IMR-90 (cell line): Measurements from ENCODE around the gene ABCA4. TPM values are rescaled to one million over a fixed set of nuclear protein-coding genes. Genes with fewer than 3 reads are reported as not detected.

Experiments used
- ATAC-seq: fragments of 200-7000 bp; cut with Tn5 transposase; 2 replicates; pipeline ENCODE4 v1.9.1; 2020; ENCODE audit warnings: low read depth, mild to moderate bottlenecking, moderate library complexity
- BruUV-seq: library from RNA; stranded (reverse); fragments of 400-500 nt; replicated peaks from 2 replicates; lab custom pipeline; 2021; lab: Mats Ljungman, UMichigan
- CTCF ChIA-PET: fragments of 300-600 bp; formaldehyde crosslinking; extraction: SDS; loops from one replicate; lab custom pipeline; 2021; ENCODE audit warnings: antibody characterized with exemption; lab: Yijun Ruan, JAX
- POLR2A ChIA-PET: fragments of 300-600 bp; sonication (Branson Sonifier 250); formaldehyde crosslinking; loops from one replicate; lab custom pipeline; 2022; ENCODE audit warnings: antibody characterized with exemption; ENCODE audit not compliant: unreplicated experiment; lab: Charles Lee
- DNase-seq: peaks from one replicate; pipeline ENCODE4 v3.0.0; 2013
- H2AFZ ChIP-seq: replicated peaks from 2 replicates; pipeline ENCODE3; 2013; ENCODE audit warnings: low read length, mild to moderate bottlenecking; ENCODE audit not compliant: poor library complexity
- H2AK5ac ChIP-seq: 2 replicates; pipeline ENCODE4 v1.6.1; 2013; ENCODE audit warnings: low read depth, low read length, inconsistent platforms
- H2AK9ac ChIP-seq: replicated peaks from 2 replicates; pipeline ENCODE3; 2013; ENCODE audit warnings: mild to moderate bottlenecking, low read depth, low read length, moderate library complexity; ENCODE audit not compliant: poor library complexity
- H2BK120ac ChIP-seq: 2 replicates; pipeline ENCODE4 v1.6.1; 2013; ENCODE audit warnings: low read depth, low read length, inconsistent platforms
- H2BK15ac ChIP-seq: 3 replicates; pipeline ENCODE4 v1.6.1; 2013; ENCODE audit warnings: low read depth, low read length, inconsistent platforms
- H2BK20ac ChIP-seq: 2 replicates; pipeline ENCODE4 v1.6.1; 2013; ENCODE audit warnings: low read depth, mild to moderate bottlenecking, inconsistent platforms, low read length, moderate library complexity
- H2BK5ac ChIP-seq: 2 replicates; pipeline ENCODE4 v1.6.1; 2013; ENCODE audit warnings: mild to moderate bottlenecking, low read depth, low read length, inconsistent platforms; ENCODE audit not compliant: poor library complexity, severe bottlenecking
- H3K14ac ChIP-seq: replicated peaks from 2 replicates; pipeline ENCODE4 v1.6.1; 2013; ENCODE audit warnings: low read depth, low read length, inconsistent platforms
- H3K18ac ChIP-seq: 2 replicates; pipeline ENCODE4 v1.6.1; 2013; ENCODE audit warnings: low read depth, low read length, control low read depth
- H3K23ac ChIP-seq: 2 replicates; pipeline ENCODE4 v1.6.1; 2013; ENCODE audit warnings: low read depth, low read length, inconsistent platforms
- H3K27ac ChIP-seq: 2 replicates; pipeline ENCODE4 v1.5.1; 2013; ENCODE audit warnings: mild to moderate bottlenecking, control low read depth, low read length; ENCODE audit not compliant: insufficient read depth
- H3K27me3 ChIP-seq: 2 replicates; pipeline ENCODE4 v1.6.1; 2013; ENCODE audit warnings: low read length; ENCODE audit not compliant: control insufficient read depth, insufficient read depth
- H3K36me3 ChIP-seq: 2 replicates; pipeline ENCODE4 v1.6.1; 2013; ENCODE audit warnings: low read length, mixed read lengths; ENCODE audit not compliant: control insufficient read depth, insufficient read depth
- H3K4ac ChIP-seq: 2 replicates; pipeline ENCODE4 v1.6.1; 2013; ENCODE audit warnings: low read depth, low read length, inconsistent platforms
- H3K4me1 ChIP-seq: 2 replicates; pipeline ENCODE4 v1.6.1; 2013; ENCODE audit warnings: low read length, mixed read lengths; ENCODE audit not compliant: control insufficient read depth, insufficient read depth
- H3K4me2 ChIP-seq: 2 replicates; pipeline ENCODE4 v1.6.1; 2013; ENCODE audit warnings: low read depth, mild to moderate bottlenecking, control low read depth, low read length, moderate library complexity
- H3K4me3 ChIP-seq: 2 replicates; pipeline ENCODE4 v1.5.1; 2013; ENCODE audit warnings: low read depth, mild to moderate bottlenecking, control low read depth, low read length, moderate library complexity; ENCODE audit not compliant: insufficient read depth
- H3K56ac ChIP-seq: 2 replicates; pipeline ENCODE4 v1.6.1; 2013; ENCODE audit warnings: low read length, inconsistent platforms; ENCODE audit not compliant: insufficient read depth; ENCODE audit errors: extremely low read depth
- H3K79me1 ChIP-seq, 2 experiments: 2 replicates each; pipeline ENCODE4 v1.6.1; 2013; ENCODE audit warnings: low read length in 2 of 2, inconsistent platforms in 1 of 2, low read depth in 1 of 2
- H3K9ac ChIP-seq: 2 replicates; pipeline ENCODE4 v1.6.1; 2013; ENCODE audit warnings: low read depth, low read length, control low read depth
- H3K9me1 ChIP-seq: 2 replicates; pipeline ENCODE4 v1.6.1; 2013; ENCODE audit warnings: low read length, inconsistent platforms; ENCODE audit not compliant: insufficient read depth
- H3K9me3 ChIP-seq: 2 replicates; pipeline ENCODE4 v1.6.1; 2013; ENCODE audit warnings: low read length; ENCODE audit not compliant: control insufficient read depth, insufficient read depth
- H4K20me1 ChIP-seq: 2 replicates; pipeline ENCODE4 v1.6.1; 2013; ENCODE audit warnings: low read length, inconsistent platforms; ENCODE audit not compliant: insufficient read depth
- H4K5ac ChIP-seq: 2 replicates; pipeline ENCODE4 v1.6.1; 2013; ENCODE audit warnings: mild to moderate bottlenecking, low read depth, low read length, control low read depth
- H4K8ac ChIP-seq, 2 experiments: 2 replicates each; pipeline ENCODE4 v1.6.1; 2013; ENCODE audit warnings: low read depth in 2 of 2, low read length in 2 of 2, control low read depth in 1 of 2, inconsistent platforms in 1 of 2
- H4K91ac ChIP-seq: 2 replicates; pipeline ENCODE4 v1.6.1; 2013; ENCODE audit warnings: low read depth, low read length, inconsistent platforms; ENCODE audit not compliant: insufficient read depth
- BHLHE40 ChIP-seq: fragments of 150-350 bp; IDR thresholded peaks from 2 replicates; pipeline ENCODE4 v1.6.1; 2016; ENCODE audit warnings: mild to moderate bottlenecking, low read depth, low read length
- CEBPB ChIP-seq: IDR thresholded peaks from 2 replicates; pipeline ENCODE4 v1.6.1; 2012; ENCODE audit warnings: low read depth, low read length, improper control_type of control experiment
- CHD1 ChIP-seq: IDR thresholded peaks from 2 replicates; pipeline ENCODE4 v1.6.1; 2012; ENCODE audit warnings: low read depth, low read length, improper control_type of control experiment
- FOS ChIP-seq: fragments of 150-350 bp; IDR thresholded peaks from 2 replicates; pipeline ENCODE4 v1.6.1; 2016; ENCODE audit warnings: low read depth, low read length
- MAFK ChIP-seq: IDR thresholded peaks from 2 replicates; pipeline ENCODE4 v1.6.1; 2012; ENCODE audit warnings: low read depth, low read length, improper control_type of control experiment
- MAZ ChIP-seq: IDR thresholded peaks from 2 replicates; pipeline ENCODE4 v1.6.1; 2012; ENCODE audit warnings: low read depth, mild to moderate bottlenecking, low read length, improper control_type of control experiment, moderate library complexity, borderline replicate concordance
- MXI1 ChIP-seq: IDR thresholded peaks from 2 replicates; pipeline ENCODE4 v1.6.1; 2012; ENCODE audit warnings: low read depth, mild to moderate bottlenecking, low read length, moderate library complexity, borderline replicate concordance
- NFE2L2 ChIP-seq: fragments of 150-350 bp; IDR thresholded peaks from 2 replicates; pipeline ENCODE4 v1.6.1; 2016; ENCODE audit warnings: low read depth, mild to moderate bottlenecking, low read length
- POLR2A ChIP-seq: IDR thresholded peaks from 2 replicates; pipeline ENCODE4 v1.6.1; 2012; ENCODE audit warnings: mild to moderate bottlenecking, low read depth, low read length
- RAD21 ChIP-seq: IDR thresholded peaks from 2 replicates; pipeline ENCODE4 v1.6.1; 2012; ENCODE audit warnings: low read length, improper control_type of control experiment
- RCOR1 ChIP-seq: IDR thresholded peaks from 2 replicates; pipeline ENCODE4 v1.6.1; 2012; ENCODE audit warnings: mild to moderate bottlenecking, low read length, improper control_type of control experiment; ENCODE audit not compliant: insufficient replicate concordance
- RFX5 ChIP-seq: IDR thresholded peaks from 2 replicates; pipeline ENCODE4 v1.8.0; 2012; ENCODE audit warnings: low read depth, mild to moderate bottlenecking, low read length, moderate library complexity
- SMC3 ChIP-seq: fragments of 150-350 bp; IDR thresholded peaks from 2 replicates; pipeline ENCODE4 v1.6.1; 2016; ENCODE audit warnings: low read depth, mild to moderate bottlenecking, antibody characterized with exemption, low read length, moderate library complexity
- WGBS, 2 experiments: methylation state at CpG; one replicate each; pipeline versions ENCODE4 v1.1.5 to v1.1.7; 2013; ENCODE audit warnings: missing lambda C conversion rate in 2 of 2; ENCODE audit not compliant: insufficient read length in 1 of 2; ENCODE audit errors: extremely low coverage in 2 of 2; 5-methylcytosine and 5-hydroxymethylcytosine counted together
- dilution Hi-C: fragments of 300-500 bp; cut with HindIII; formaldehyde crosslinking; loops from one replicate; pipeline ENCODE4 v1.14.3; 2018; ENCODE audit warnings: low sequenced_read_pairs; ENCODE audit not compliant: unreplicated experiment
- in situ Hi-C: fragments of 300-500 bp; cut with MboI; formaldehyde crosslinking; loops from 3 replicates; pipeline ENCODE4 v1.14.3; 2019; ENCODE audit warnings: low sequenced_read_pairs, inconsistent platforms, mixed read lengths
- intact Hi-C: fragments of 100-400 bp; cut with micrococcal nuclease; formaldehyde crosslinking; loops from 2 replicates; pipeline ENCODE4 v1.10.0; 2022
- polyA plus RNA-seq, 3 experiments: library from polyadenylated mRNA; depleted of rRNA; stranded (reverse); fragments of >200 nt; gene quantifications; 2 replicates each; pipeline ENCODE4 v1.2.3, GENCODE V29; 2012; ENCODE audit warnings: low replicate concordance in 1 of 3
- total RNA-seq: library from RNA; depleted of rRNA; stranded (reverse); fragments of >200 nt; gene quantifications from 2 replicates; pipeline ENCODE4 v1.2.3, GENCODE V29; 2012
- TF ChIP-seq, protein P1 (sequence below): conservative IDR thresholded peaks from 2 replicates; pipeline ENCODE4 v1.5.1; 2012; ENCODE audit warnings: mild to moderate bottlenecking, low read depth, low read length, improper control_type of control experiment
- TF ChIP-seq, protein P2 (sequence below): fragments of 150-350 bp; IDR thresholded peaks from 2 replicates; pipeline ENCODE4 v1.6.1; 2017; ENCODE audit warnings: mild to moderate bottlenecking, antibody characterized with exemption, low read length, low read depth

Gene ABCA4
- total and polyA plus RNA-seq, 2 of the 4 experiments (the other 2 are of a cell fraction) = under 0.01 to 0.36 TPM

DNA sequence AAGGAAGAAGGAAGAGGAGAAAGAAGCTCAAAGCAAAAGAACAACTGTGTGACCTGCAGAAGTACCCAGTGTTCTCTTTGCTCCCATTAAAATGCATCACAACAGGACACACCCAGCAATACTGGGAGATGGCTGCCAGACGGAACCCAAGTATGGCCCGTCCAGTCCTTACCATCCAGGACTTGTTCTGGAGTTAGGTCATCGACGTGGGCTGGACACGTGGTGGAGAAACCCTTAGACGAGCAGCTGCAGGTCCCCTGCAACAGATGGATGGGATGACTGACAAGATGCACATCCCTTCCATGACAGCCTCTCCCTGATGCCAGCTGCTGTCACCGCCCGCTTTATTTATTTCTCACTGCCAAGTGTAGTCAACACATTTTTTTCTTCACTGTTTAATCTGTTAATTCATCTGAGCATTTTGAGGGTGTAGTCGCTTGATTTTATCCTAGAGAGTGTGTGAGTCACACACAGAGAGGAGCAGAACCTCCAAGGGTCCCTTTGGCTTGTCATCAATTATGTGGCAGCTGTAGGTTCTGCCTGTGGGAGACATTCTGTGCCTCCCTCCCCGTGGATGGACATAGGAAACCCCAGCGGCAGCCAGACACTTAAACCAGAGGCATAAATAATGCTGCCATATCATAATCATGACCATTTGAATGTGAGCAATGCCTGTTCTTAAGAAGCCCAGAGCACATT lies 80.9 kb downstream of the ABCA4 start:
- no peaks in the 10 kb centered on the region for H3K36me3 ChIP-seq
- no peak overlapping the region for H4K91ac ChIP-seq
- no peak overlapping the region for H3K4me3 ChIP-seq
- H2BK15ac ChIP-seq = no peak overlapping the region
- no peaks in the 10 kb centered on the region for H3K27me3 ChIP-seq
- CTCF ChIA-PET = interaction anchor here (0.6 to 5.5 kb wide), 10 partner anchors 11 to 294 kb away, joined by 3 to 56 read pairs (median 6); no protein-coding TSS in a partner anchor
- peaks cover 12% of the 10 kb centered on the region for H3K9me1 ChIP-seq
- in situ Hi-C loops (loop anchor here (25.0 kb wide), 1 partner anchor 422 kb away; no protein-coding TSS in a partner anchor), dilution Hi-C loops (no loop called here), intact Hi-C loops (loop anchor here (2.0 kb wide), 1 partner anchor 287 kb away; no protein-coding TSS in a partner anchor)
- ATAC-seq = no peak
- H3K9me3 ChIP-seq = no peaks in the 10 kb centered on the region
- no peak overlapping the region for H3K23ac ChIP-seq
- H3K27ac ChIP-seq = no peak overlapping the region
- H3K9ac ChIP-seq = no peak overlapping the region
- no peak for DNase-seq
- H2AFZ ChIP-seq = no peak overlapping the region
- peak overlapping the region; percentile 44; the same call in 1 of the 2 replicates for H2BK20ac ChIP-seq
- no peaks in the 10 kb centered on the region for H4K20me1 ChIP-seq
- H2AK9ac ChIP-seq = no peak overlapping the region
- H3K18ac ChIP-seq = no peak overlapping the region
- POLR2A ChIA-PET = no interaction called here
- no peaks in the 10 kb centered on the region for H3K79me1 ChIP-seq
- BruUV-seq = no TSS peak
- peak overlapping the region; percentile 46; the same call in 1 of the 2 replicates for H3K4ac ChIP-seq
- H2AK5ac ChIP-seq = peak overlapping the region; percentile 65; the same call in 1 of the 2 replicates
- H3K56ac ChIP-seq = no peak overlapping the region
- 0 out of 2 replicates have a peak overlapping the region, but pooled peaks have one; percentile 23 for H3K14ac ChIP-seq
- WGBS, 2 experiments = 84% methylated on average over 6 of the region's 11 CpGs; no CpG with 5 or more reads in 1 of the 2 experiments
- H3K4me1 ChIP-seq = peaks cover 32% of the 10 kb centered on the region
- no peak overlapping the region for H2BK5ac ChIP-seq
- H4K8ac ChIP-seq = no peak overlapping the region; a peak in 1 of 4 replicates
- H3K4me2 ChIP-seq = no peak overlapping the region
- no peak overlapping the region for H4K5ac ChIP-seq
- no peak overlapping the region for H2BK120ac ChIP-seq
- no peak for TF ChIP-seq SMC3
- no peak for TF ChIP-seq CEBPB
- TF ChIP-seq, protein P1, sequence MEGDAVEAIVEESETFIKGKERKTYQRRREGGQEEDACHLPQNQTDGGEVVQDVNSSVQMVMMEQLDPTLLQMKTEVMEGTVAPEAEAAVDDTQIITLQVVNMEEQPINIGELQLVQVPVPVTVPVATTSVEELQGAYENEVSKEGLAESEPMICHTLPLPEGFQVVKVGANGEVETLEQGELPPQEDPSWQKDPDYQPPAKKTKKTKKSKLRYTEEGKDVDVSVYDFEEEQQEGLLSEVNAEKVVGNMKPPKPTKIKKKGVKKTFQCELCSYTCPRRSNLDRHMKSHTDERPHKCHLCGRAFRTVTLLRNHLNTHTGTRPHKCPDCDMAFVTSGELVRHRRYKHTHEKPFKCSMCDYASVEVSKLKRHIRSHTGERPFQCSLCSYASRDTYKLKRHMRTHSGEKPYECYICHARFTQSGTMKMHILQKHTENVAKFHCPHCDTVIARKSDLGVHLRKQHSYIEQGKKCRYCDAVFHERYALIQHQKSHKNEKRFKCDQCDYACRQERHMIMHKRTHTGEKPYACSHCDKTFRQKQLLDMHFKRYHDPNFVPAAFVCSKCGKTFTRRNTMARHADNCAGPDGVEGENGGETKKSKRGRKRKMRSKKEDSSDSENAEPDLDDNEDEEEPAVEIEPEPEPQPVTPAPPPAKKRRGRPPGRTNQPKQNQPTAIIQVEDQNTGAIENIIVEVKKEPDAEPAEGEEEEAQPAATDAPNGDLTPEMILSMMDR = no peak
- no peak for TF ChIP-seq CHD1
- no peak for TF ChIP-seq MAZ
- no peak for TF ChIP-seq RFX5
- TF ChIP-seq FOS = no peak
- no peak for TF ChIP-seq RCOR1
- TF ChIP-seq, protein P2, sequence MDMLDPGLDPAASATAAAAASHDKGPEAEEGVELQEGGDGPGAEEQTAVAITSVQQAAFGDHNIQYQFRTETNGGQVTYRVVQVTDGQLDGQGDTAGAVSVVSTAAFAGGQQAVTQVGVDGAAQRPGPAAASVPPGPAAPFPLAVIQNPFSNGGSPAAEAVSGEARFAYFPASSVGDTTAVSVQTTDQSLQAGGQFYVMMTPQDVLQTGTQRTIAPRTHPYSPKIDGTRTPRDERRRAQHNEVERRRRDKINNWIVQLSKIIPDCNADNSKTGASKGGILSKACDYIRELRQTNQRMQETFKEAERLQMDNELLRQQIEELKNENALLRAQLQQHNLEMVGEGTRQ = no peak
- TF ChIP-seq NFE2L2 = no peak
- no peak for TF ChIP-seq BHLHE40
- TF ChIP-seq RAD21 = no peak
- no peak for TF ChIP-seq MAFK
- no peak for TF ChIP-seq POLR2A
- TF ChIP-seq MXI1 = no peak
